HEK293 (cell line): ENCODE data around the gene NKD2.

Source experiments
- CTCF ChIA-PET: fragments of 350-600 bp; formaldehyde crosslinking; extraction: SDS; loops from one replicate; lab custom pipeline; 2021; ENCODE audit warnings: antibody characterized with exemption; lab: Yijun Ruan, JAX
- POLR2A ChIA-PET: fragments of 300-600 bp; formaldehyde crosslinking; extraction: SDS; loops from one replicate; lab custom pipeline; 2020; ENCODE audit warnings: antibody characterized with exemption, inconsistent platforms; lab: Yijun Ruan, JAX
- H3K27ac ChIP-seq: fragments of 200-500 bp; sonication (Bioruptor generic); 2 replicates; pipeline ENCODE4 v1.5.1; 2014; ENCODE audit warnings: low read depth, low read length, control low read depth, inconsistent platforms; ENCODE audit errors: extremely low read depth
- H3K36me3 ChIP-seq, 2 experiments: fragments of 200-500 bp in 1 of 2; sonication (Bioruptor generic) in 1 of 2; 1 replicate in 1 of 2; 2 replicates in 1 of 2; pipeline ENCODE4 v1.5.1; 2014 to 2017; ENCODE audit warnings: inconsistent platforms in 2 of 2, low read length in 2 of 2; ENCODE audit not compliant: control insufficient read depth in 2 of 2, insufficient read depth in 1 of 2
- H3K4me1 ChIP-seq: fragments of 200-500 bp; sonication (Bioruptor generic); 2 replicates; pipeline ENCODE4 v1.5.1; 2014; ENCODE audit warnings: mild to moderate bottlenecking, low read length, inconsistent platforms; ENCODE audit not compliant: control insufficient read depth, insufficient read depth
- H3K4me3 ChIP-seq: 2 replicates; pipeline ENCODE4 v1.5.1; 2011; ENCODE audit warnings: low read depth, mild to moderate bottlenecking, control low read depth, low read length, moderate library complexity
- H3K9me3 ChIP-seq: fragments of 200-500 bp; sonication (Bioruptor generic); 2 replicates; pipeline ENCODE4 v1.5.1; 2014; ENCODE audit warnings: low read depth, low read length, inconsistent platforms; ENCODE audit not compliant: control insufficient read depth, insufficient read depth
- GLIS2 ChIP-seq: fragments of 450-650 bp; formaldehyde crosslinking; IDR thresholded peaks from 2 replicates; pipeline ENCODE4 v1.5.1; 2016; ENCODE audit warnings: missing biosample characterization, missing genetic modification characterization
- PRDM1 ChIP-seq: fragments of 450-650 bp; formaldehyde crosslinking; IDR thresholded peaks from 2 replicates; pipeline ENCODE4; 2016; ENCODE audit warnings: missing biosample characterization, missing genetic modification characterization
- SP7 ChIP-seq: fragments of 450-650 bp; formaldehyde crosslinking; IDR thresholded peaks from 2 replicates; pipeline ENCODE4 v1.5.1; 2016; ENCODE audit warnings: missing biosample characterization, missing genetic modification characterization
- TCF7L2 ChIP-seq: IDR thresholded peaks from 2 replicates; pipeline ENCODE4 v1.6.1; 2011; ENCODE audit warnings: low read depth, mild to moderate bottlenecking, inconsistent platforms, low read length, moderate library complexity, borderline replicate concordance
- ZBTB26 ChIP-seq: fragments of 450-650 bp; formaldehyde crosslinking; optimal IDR thresholded peaks from 2 replicates; pipeline ENCODE3; 2016; ENCODE audit warnings: missing biosample characterization, mild to moderate bottlenecking, missing genetic modification characterization
- ZBTB6 ChIP-seq: fragments of 450-650 bp; formaldehyde crosslinking; IDR thresholded peaks from 2 replicates; pipeline ENCODE4 v1.5.1; 2017; ENCODE audit warnings: missing biosample characterization, missing genetic modification characterization
- ZFP37 ChIP-seq: fragments of 450-650 bp; formaldehyde crosslinking; IDR thresholded peaks from 2 replicates; pipeline ENCODE4 v1.5.1; 2016; ENCODE audit warnings: missing biosample characterization, missing genetic modification characterization
- ZFP69B ChIP-seq: fragments of 450-650 bp; formaldehyde crosslinking; IDR thresholded peaks from 2 replicates; pipeline ENCODE4 v1.5.1; 2016; ENCODE audit warnings: missing biosample characterization, missing genetic modification characterization
- ZNF18 ChIP-seq: fragments of 450-650 bp; formaldehyde crosslinking; IDR thresholded peaks from 2 replicates; pipeline ENCODE4 v1.5.1; 2016; ENCODE audit warnings: missing biosample characterization, missing genetic modification characterization
- ZNF280C ChIP-seq: fragments of 450-650 bp; formaldehyde crosslinking; IDR thresholded peaks from 2 replicates; pipeline ENCODE4 v1.5.1; 2016; ENCODE audit warnings: missing biosample characterization, missing genetic modification characterization
- ZNF37A ChIP-seq: fragments of 450-650 bp; IDR thresholded peaks from 2 replicates; pipeline ENCODE4 v1.5.1; 2018; ENCODE audit warnings: missing biosample characterization, missing genetic modification characterization
- ZNF394 ChIP-seq: fragments of 450-650 bp; formaldehyde crosslinking; IDR thresholded peaks from 2 replicates; pipeline ENCODE4 v1.5.1; 2016; ENCODE audit warnings: missing biosample characterization, missing genetic modification characterization, mild to moderate bottlenecking, moderate library complexity, borderline replicate concordance
- ZNF48 ChIP-seq: fragments of 450-650 bp; formaldehyde crosslinking; IDR thresholded peaks from 2 replicates; pipeline ENCODE4 v1.5.1; 2016; ENCODE audit warnings: missing biosample characterization, missing genetic modification characterization
- ZNF529 ChIP-seq: fragments of 450-650 bp; formaldehyde crosslinking; IDR thresholded peaks from 2 replicates; pipeline ENCODE4 v1.5.1; 2017; ENCODE audit warnings: missing genetic modification characterization, missing biosample characterization; ENCODE audit not compliant: insufficient replicate concordance
- ZNF558 ChIP-seq: fragments of 450-650 bp; formaldehyde crosslinking; IDR thresholded peaks from 2 replicates; pipeline ENCODE4 v1.5.1; 2016; ENCODE audit warnings: missing biosample characterization, missing genetic modification characterization
- ZNF596 ChIP-seq: fragments of 450-650 bp; IDR thresholded peaks from 2 replicates; pipeline ENCODE4 v1.5.0; 2018; ENCODE audit warnings: missing biosample characterization, mild to moderate bottlenecking, missing genetic modification characterization, moderate library complexity
- ZNF660 ChIP-seq: fragments of 450-650 bp; IDR thresholded peaks from 2 replicates; pipeline ENCODE4 v1.5.1; 2018; ENCODE audit warnings: missing biosample characterization, mild to moderate bottlenecking, missing genetic modification characterization
- TF ChIP-seq, protein P1 (sequence below): fragments of 450-650 bp; formaldehyde crosslinking; IDR thresholded peaks from 2 replicates; pipeline ENCODE4 v1.5.1; 2016; ENCODE audit warnings: missing biosample characterization, missing genetic modification characterization
- TF ChIP-seq, protein P2 (sequence below): fragments of 450-650 bp; formaldehyde crosslinking; IDR thresholded peaks from 2 replicates; pipeline ENCODE4 v1.5.1; 2017; ENCODE audit warnings: missing biosample characterization, missing genetic modification characterization

Gene NKD2

GRCh38 chr5:1002271-1002546 is 6.4 kb upstream of the NKD2 start:
- H3K4me3 ChIP-seq: no peak overlapping the region
- H3K9me3 ChIP-seq: no peaks in the 10 kb centered on the region
- H3K27ac ChIP-seq: no peak overlapping the region
- ChIA-PET POLR2A (no interaction called here), CTCF (interaction anchor here (0.6 to 2.2 kb wide), 4 partner anchors 9 to 138 kb away, joined by 3 to 11 read pairs (median 4); no protein-coding TSS in a partner anchor)
- TF ChIP-seq ZNF48 (tag by site-specific recombination) (no peak), ZNF37A (tag by site-specific recombination) (no peak), ZBTB26 (tag by site-specific recombination) (no peak), PRDM1 (peak; percentile 84), GLIS2 (tag by site-specific recombination) (no peak)
- H3K4me1 ChIP-seq: peaks cover 19% of the 10 kb centered on the region
- no peaks in the 10 kb centered on the region for H3K36me3 ChIP-seq

- Histone ChIP-seq H3K27ac (no peak overlapping the region), H3K4me1 (peaks cover 15% of the 10 kb centered on the region), H3K4me3 (no peak overlapping the region), H3K9me3 (no peaks in the 10 kb centered on the region), H3K36me3 (no peaks in the 10 kb centered on the region)
- ChIA-PET POLR2A (no interaction called here), CTCF (interaction anchor here (0.6 to 2.2 kb wide), 4 partner anchors 8 to 138 kb away, joined by 3 to 11 read pairs (median 4); no protein-coding TSS in a partner anchor)
- TF ChIP-seq ZNF596 (tag by site-specific recombination): no peak
- TF ChIP-seq, protein P1, sequence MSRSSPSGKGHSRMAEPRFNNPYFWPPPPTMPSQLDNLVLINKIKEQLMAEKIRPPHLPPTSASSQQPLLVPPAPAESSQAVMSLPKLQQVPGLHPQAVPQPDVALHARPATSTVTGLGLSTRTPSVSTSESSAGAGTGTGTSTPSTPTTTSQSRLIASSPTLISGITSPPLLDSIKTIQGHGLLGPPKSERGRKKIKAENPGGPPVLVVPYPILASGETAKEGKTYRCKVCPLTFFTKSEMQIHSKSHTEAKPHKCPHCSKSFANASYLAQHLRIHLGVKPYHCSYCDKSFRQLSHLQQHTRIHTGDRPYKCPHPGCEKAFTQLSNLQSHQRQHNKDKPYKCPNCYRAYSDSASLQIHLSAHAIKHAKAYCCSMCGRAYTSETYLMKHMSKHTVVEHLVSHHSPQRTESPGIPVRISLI: peak; percentile 59
These were observed 5.8 kb upstream of the NKD2 start for GRCh38 chr5:1002836-1003235.

DNA sequence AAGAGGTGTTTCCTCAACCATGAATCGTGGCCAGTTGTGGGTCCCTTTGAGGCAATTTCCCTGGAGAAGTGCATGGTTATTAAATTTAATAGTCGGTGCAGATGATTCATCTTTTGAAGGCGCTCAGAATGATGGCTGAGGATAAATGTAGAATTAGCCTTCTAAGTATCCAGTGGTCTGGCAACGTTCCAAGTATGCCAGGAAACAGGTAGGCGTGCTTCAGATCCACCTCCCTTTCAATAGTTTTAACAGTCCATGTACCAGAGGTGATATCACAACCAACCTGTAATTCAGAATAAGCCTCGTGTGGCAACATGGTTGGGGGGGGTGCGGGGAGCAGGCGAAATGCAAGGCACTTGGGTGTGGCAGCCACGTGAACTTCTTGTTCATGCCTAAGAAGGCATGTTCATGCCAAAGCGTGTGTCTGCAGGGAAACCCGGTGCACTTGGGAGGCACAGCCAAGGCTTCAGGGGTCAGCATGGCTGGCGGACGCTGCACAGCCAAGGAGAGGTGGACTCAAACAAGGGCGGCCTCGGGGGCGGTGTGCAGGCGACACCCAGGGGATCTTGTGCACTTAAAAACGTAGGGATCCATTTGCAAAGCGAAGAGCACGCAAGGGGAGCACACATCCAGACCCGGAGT is 5.2 kb upstream of the NKD2 start:
- Histone ChIP-seq H3K4me1 (peaks cover 15% of the 10 kb centered on the region), H3K9me3 (no peaks in the 10 kb centered on the region), H3K27ac (peak overlapping the region; percentile 63; the same call in 1 of the 2 replicates), H3K36me3 (no peaks in the 10 kb centered on the region), H3K4me3 (no peak overlapping the region)
- ChIA-PET POLR2A (no interaction called here), CTCF (interaction anchor here (1.0 kb wide), 1 partner anchor 80 kb away, joined by 3 read pairs; no protein-coding TSS in a partner anchor)
- TF ChIP-seq ZNF394 (tag by site-specific recombination) (0 out of 2 replicates have a peak, but pooled peaks have one; percentile 19), SP7 (peak; percentile 97), ZNF558 (peak; percentile 34; the same call in 1 of the 2 replicates), ZNF280C (no peak), ZNF660 (tag by site-specific recombination) (peak; percentile 76; the same call in 1 of the 2 replicates), ZFP37 (tag by site-specific recombination) (no peak; the same call in 1 of the 2 replicates), TCF7L2 (peak; percentile 59), ZNF18 (tag by site-specific recombination) (no peak), ZBTB6 (tag by site-specific recombination) (no peak), ZNF529 (tag by site-specific recombination) (no peak), ZFP69B (peak; percentile 57), GLIS2 (tag by site-specific recombination) (peak; percentile 60)
- TF ChIP-seq, protein P2, sequence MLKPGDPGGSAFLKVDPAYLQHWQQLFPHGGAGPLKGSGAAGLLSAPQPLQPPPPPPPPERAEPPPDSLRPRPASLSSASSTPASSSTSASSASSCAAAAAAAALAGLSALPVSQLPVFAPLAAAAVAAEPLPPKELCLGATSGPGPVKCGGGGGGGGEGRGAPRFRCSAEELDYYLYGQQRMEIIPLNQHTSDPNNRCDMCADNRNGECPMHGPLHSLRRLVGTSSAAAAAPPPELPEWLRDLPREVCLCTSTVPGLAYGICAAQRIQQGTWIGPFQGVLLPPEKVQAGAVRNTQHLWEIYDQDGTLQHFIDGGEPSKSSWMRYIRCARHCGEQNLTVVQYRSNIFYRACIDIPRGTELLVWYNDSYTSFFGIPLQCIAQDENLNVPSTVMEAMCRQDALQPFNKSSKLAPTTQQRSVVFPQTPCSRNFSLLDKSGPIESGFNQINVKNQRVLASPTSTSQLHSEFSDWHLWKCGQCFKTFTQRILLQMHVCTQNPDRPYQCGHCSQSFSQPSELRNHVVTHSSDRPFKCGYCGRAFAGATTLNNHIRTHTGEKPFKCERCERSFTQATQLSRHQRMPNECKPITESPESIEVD (tag by site-specific recombination): peak; percentile 64; the same call in 1 of the 2 replicates
